Fibroblast of peridontal ligament (primary cell): ENCODE results near the gene ARHGAP40.
"Not testable (repeated sequence)": the region's sequence is repeated elsewhere in the genome, so short reads cannot be mapped to it uniquely, and the experiment has no call there.

Source experiments
- DNase-seq: peaks from one replicate; pipeline ENCODE4 v3.0.0-alpha.2; 2010; ENCODE audit errors: extremely low read depth

The ARHGAP40 gene

DNA sequence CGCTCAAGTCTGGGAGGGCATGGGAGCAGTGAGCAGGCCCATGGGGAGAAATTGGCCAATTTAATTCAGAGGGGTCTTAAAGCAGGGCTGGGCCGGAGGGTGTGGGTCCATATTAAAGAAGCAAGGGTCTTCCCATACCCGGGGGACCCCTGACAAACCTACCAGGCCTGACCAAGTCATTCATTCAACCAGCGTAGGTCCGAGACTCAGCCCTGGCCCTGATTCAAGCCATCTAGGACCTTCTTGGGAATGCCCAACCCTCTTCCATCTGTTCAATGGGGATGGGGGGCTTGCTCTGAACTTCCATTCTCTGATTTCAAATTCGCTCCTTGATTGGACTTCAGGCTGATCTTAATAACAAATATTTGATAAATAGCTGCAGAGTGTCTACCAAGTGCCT is 13.3 kb upstream of the ARHGAP40 start:
- no peak for DNase-seq

DNA sequence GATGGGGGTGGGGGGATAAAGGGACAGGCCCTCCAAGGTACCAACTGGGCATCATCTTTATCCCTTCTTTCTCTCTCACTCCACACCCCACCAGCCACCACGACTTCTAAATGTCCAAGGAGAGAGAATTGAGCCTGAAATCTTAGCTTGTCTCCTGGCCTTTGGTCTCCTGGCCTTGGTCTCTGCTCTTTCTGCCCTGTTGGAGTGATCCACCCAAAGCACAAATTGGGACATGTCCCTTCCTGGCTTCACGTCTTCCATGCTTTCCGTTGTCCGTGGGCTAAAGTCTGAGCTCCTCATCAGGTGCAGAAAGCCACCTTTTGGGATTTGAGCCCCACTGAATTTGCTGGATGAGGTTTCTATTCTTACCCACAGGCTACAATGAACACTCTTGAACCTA is 12.3 kb upstream of the ARHGAP40 start:
- no peak for DNase-seq

DNA sequence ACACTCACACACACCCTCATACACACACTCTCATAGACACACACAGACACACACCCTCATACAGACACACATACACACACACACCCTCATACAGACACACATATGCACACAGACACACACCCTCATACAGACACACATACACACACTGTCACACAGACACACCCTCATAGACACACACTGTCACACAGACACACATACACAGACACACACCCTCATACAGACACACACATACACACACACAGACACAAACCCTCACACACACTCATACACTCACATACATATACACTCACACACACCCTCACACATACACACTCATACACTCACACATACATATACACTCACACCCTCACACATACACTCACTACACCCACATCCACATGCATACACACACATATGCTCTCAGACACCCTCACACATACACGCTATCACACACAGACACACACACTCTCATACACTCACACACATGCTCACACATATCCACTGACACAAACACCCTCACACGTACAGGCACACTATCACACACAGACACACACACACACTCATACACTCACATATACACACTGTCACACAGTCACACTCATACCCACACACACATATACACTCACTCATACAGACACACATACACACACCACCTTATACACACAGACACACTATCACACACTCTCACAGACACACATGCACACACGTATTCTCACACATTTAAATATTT is 11.5 kb upstream of the ARHGAP40 start:
- no peak for DNase-seq

DNA sequence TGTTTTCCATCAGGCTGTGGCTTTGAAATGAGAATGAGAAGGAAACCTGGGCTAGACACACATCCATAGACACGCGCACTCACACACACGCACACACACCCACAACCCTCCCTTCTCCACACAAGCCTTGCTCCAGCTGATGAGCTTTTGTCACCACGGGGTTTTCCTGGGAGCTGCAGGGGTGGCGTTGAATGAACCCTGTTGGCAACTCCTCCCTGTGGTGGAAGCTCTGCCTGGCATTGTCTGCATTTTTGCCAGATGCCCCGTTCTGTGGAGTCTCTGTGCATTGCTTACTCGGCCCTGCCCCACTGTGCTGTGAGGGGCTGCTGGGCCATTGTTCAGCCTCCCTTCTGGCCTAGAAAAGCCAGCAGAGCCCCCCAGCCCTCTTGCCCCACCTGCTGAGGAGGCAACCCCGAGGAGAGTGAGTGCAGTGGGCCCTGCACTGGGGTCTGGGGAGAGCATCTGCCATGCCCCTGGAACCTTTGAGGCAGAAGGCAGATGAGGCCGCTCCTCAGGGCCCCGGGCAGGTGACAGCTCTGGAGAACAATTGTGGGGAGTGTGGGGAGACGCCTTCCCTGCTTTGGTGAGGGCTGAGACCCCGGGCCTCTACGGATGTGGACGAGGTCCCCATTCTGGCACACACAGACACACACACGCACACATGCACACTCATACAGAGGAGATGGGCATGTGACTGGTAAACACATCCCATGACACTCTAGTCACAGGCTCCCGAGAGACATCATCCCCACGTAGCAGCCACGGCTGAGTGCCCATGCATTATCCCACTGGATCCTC is 10.7 kb upstream of the ARHGAP40 start:
- no peak for DNase-seq

DNA sequence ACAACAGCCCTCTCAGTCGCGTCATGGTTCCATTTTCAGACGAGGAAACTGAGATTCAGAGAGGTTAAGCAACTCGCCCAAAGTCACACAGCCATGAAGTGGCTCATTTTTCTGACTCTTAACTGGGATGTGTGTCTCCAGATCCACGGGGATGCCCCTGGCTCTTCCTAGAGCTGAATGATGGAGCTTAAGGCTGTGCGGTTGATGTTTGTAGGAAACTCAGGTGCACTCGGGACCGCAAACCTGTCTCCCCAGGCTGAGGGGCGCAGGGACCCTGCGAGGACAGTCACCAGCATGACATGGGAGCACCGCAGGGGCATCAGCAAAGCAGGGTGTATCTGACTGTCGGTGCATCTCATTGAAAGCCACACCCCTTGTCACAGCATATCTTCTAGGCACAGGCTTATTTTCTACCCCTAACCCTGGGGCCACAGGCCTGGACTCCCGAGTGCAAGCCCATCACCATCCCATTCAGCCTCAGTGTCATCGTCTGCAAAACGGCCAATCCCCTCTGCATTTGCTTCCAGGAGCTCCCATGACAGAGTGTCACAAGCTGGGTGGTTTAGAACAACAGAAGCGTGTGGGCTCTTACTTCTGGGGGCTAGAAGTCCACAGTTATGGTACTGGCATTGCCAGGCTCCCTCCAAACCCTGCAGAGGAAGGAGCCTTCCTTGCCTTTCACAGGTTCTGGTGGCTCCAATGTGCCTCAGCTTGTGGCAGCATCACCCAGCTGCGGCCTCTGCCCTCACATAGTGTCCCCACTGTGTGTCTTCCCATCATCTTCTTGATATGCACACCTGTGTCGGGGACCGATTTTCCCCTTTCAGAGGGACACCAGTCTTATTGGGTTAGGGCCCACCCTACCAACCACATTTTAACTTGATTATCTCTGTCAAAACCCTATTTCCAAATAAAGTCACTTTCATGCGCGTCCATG is 9.9 kb upstream of the ARHGAP40 start:
- DNase-seq, result no peak

DNA sequence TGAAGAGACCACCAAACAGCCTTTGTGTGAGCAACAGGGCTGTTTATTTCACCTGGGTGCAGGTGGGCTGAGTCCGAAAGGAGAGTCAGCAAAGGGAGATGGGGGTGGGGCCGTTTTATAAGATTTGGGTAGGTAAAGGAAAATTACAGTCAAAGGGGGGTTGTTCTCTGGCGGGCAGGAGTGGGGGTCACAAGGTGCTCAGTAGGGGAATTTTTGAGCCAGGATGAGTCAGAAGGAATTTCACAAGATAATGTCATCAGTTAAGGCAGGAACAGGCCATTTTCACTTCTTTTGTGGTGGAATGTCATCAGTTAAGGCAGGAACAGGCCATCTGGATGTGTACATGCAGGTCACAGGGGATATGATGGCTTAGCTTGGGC is 9.2 kb upstream of the ARHGAP40 start:
- DNase-seq, result not testable (repeated sequence)

DNA sequence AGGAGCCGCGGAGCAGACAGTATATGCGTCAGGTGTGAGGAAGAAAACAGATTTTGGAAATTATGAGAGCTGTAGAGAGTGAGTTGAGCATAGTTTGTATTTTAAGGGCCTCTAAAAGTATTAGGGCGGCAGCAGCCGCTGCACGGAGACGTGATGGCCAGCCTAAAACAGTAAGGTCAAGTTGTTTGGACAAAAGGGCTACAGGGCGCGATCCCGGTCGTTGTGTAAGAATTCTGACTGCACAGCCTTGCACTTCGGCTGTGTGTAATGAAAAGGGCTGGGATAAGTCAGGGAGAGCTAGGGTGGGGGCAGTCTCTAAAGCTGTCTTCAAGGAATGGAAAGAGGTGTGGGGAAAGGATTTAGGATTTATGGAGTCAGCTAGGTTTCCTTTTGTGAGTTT is 7.3 kb upstream of the ARHGAP40 start:
- DNase-seq, result not testable (repeated sequence)

DNA sequence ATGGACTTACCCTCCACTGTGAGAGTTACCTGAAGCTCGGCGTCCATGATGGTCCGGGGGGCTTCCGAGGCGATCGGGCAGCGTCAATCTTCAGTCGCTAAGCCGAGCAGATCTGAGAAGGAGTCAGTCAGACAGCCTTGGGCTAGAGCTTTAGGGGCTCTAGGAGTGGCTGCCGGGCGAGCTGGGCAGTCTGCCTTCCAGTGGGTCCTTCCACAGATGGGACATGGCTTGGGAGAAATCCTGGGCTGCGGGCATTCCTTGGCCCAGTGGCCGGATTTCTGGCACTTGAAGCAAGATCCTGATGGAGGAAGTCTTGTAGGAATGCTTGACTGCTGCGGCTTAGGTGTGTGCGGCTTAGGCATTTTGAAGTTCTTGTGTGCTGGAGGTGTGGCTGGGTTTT is 5.7 kb upstream of the ARHGAP40 start:
- DNase-seq, result not testable (repeated sequence)

DNA sequence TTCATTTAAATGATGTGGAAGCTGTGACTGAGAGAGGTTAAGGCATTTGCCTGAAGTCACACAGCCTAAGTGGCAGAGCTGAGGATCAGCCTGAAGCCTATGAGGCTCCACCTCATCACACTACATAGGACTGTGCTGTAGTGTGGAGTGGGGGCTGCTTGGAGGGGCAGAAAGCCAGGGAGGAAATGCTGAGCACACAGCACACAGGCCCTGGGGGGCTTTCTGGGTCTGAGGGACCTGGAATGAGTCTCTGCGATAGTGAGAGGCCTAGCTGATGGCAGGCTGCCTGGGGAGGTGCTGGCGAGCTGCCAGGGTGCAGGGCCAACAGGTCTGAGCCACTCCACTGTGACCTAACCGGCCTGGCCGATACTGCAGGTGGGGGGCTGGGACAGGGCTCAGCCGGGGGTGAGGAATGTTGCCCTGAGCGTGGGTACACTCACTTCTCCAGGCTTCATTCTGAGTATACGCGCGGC is 2.2 kb upstream of the ARHGAP40 start:
- DNase-seq, result no peak

DNA sequence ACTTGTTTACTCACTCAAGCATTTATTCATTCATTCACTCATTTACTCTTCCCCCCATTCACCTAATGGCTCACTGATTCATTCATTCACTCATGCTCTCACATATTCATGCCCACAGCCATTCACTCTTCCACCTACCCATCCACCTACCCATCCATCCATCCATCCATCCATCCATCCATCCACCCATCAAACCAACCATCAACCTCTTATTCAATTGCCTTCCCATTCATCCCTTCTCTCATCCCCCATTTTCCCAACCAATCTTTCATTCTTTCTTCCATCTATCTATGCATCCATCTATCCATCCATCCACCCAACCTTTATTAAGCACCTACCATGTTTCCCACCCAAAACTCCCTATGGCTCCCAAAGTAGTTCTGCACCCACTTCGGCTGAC is 1.6 kb upstream of the ARHGAP40 start:
- DNase-seq, result no peak

DNA sequence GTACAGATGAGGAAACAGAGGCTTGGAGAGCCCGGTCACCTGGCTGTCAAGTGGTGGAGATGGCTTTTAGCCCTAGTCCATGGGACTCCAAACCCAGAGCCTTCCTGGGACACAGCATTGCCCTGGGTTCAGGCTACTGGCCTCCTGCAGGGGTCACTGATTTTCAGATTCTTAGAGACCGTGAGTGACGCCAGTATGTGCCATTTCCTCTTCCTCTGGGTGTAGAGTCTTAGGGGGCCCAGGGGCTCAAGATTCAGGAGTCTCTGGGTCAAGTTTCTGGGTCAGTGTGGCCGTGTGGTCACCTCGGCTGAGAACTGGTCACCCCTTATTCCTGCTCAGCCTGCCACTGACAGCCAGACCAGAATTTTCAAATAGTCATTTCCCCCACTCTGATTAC is 574 bp downstream of the ARHGAP40 start:
- no peak for DNase-seq

DNA sequence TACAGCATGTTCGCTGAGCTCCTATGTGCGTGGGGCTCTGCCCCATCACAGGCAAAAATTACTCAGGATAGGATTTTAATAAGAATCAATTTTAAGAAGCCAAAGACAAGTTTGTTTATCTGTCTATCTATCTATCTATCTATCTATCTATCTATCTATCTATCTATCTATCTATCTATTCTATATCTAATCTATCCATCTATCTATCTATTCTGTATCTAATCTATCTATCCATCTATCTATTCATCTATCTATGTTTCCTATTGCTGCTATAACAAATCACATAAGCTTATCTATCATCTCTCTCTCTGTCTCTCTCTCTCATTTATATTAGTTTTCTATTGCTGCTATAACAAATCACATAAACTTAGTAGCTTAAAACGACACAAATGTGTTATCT is 1.7 kb downstream of the ARHGAP40 start:
- DNase-seq, result no peak

DNA sequence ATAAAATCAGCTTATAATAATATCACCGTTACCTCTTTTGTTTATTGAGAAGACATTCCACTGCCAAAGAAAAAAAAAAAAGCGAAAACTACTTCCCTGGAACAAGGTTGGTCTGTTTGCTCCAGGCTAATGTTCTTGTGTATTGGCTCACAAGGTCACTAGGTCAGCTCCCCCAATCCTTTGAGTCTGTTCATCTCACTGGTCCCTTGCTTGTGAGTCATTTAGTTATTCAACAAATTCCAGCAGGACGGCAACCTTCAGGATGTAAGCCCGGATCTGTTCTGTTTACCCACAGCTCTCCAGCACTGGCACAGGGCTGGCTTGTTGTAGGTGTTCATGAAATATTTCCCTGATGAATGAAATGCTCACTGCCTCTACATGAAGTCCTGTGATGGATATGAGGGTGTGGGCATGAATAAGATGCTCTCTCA is 3.3 kb downstream of the ARHGAP40 start:
- DNase-seq, result no peak

DNA sequence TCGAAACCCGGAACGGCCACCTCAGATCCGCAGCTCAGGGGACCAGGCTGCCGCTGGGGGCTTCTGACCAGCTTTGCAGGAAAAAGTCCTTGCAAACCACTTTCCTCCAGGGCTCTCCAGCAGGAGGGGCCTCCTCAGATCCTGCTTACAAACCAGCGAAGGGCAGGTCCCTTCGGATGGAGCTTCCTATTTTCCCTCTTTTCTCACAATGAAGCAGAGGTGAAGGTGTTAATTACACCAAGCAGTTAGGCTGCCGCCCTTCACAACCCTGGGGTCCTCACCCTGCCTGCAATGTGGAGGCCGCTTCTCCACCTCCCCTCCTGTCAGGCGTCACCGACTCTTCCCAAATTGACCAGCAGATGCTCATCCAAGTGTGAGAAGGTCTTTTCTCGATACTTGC is 5.7 kb downstream of the ARHGAP40 start:
- DNase-seq, result no peak

DNA sequence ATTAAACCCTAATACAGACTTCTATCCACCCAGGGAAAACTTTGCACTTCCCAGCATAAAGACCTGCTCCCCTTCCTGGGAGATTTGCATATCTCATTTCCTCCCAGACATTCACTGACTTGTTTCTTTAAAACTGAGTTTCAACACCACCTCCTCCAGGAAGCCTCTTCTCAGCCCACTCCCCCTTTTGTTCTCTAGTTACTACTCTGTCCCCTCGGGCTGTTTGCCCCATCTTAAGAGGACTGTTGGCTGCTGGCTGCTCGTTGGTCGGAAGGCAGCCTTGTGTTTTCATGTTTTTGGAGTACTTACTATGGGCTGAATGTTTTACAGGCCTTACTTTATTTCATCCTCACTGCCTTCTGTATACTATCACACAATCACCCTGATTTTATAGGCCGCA is 6.6 kb downstream of the ARHGAP40 start:
- no peak for DNase-seq

DNA sequence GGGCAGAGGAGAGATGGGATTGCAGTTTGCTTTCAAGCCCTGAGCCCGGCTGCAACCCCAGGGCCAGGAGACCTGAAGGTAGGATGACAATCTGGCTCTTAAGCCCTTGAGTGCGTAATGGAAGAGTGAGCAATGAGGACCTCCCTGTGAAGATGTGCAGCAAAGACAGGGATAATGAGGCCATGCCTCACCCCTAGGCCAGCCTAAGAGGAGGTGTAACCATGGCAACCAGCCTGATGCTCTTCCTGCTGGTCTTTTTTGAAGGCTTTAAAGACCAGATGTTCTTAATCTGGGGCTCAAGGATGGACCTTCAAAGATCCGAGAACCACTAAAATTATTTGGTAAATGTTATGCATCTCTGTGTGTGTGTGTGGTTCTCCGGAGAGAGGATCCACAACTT is 8.2 kb downstream of the ARHGAP40 start:
- DNase-seq, result no peak

DNA sequence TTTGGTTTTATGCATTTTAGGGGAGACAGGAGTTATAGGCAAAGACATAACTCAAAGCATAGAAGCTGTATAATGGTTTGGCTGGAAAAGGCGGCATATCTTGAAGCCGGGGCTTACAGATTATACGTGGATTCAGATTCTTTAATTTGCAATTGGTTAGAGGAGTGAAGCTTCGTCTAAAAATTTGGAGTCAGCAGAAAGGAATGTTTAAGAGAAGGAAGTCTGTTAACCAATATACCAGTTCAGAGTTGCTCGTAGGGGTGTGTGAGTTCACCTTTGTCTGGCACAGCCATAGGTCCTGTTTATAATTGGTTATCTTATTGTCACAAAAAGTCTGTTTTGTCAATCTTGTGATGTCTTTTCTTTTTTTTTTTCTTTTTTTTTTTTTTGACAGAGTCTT is 8.9 kb downstream of the ARHGAP40 start:
- DNase-seq, result no peak

DNA sequence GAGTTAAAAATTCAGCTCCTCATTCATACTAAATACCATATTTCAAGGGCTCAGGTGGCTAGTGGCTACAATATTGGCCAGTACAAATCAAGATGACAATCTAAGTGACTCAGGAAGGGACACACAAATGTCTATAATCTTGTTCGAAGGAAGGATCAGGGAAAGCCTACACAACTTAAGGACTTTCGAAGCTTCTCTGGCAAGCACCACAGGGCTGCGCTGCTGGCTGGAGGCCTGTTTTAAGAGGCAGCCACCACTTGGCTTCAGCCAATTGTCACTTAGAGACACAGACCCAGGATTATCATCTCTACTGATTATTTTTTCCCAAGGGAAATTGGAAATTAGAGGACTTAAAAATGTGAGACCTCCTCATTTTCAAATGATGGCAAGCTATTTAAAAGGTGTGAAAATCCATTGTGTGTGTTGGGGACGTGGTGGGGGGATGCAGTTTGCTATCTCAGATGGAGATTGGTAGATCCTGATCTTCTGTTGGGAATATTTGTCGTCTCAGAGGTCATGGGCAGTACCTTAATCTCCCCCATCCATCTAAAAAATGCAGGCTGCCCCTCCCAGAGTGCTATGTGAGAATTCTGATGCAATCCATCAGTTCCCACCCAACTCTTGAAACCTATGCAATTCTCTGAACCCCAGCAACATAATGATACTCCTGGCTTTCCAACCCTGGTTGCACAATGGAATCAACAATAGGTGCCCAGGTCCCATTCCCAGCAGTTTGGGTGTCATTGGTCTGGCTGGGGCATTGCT is 11.3 kb downstream of the ARHGAP40 start:
- DNase-seq, result no peak

DNA sequence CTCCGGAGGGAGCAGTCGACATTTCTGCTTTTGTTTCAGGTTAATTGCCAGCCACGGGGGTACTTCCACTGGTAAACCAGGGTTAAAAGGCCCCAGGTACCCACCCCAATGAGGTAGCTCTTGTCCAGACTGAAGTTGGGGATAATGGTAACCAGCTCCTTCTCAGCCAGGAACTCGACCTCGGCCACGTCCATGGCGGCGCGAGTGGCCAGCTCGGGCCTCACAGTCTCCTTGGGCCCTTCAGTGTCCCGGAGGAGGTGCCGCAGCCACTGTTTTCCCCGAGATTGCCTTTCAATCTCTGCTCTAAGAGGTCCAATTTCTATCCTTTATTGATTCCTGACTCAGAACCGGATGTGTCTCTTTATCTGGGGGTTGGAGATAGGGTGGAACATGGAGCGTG is 13.7 kb downstream of the ARHGAP40 start:
- no peak for DNase-seq

DNA sequence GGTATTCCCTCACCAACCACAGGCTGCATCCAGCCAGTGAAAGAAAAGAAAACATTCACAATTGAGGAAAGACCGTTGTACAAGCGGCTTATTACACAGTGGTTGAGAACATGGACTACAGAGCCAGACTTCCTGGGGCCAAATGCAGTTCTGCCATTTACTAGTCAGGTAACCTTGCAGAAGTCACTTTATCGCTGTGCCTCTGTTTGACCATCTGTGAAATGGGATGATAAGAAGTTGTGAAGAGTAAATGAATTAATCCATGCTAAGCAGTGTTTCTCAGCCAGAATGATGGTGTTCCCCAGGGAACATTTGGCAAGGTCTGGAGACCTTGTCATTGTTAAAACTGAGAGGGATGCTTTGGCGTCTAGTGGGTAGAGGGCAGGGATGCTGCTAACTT is 14.8 kb downstream of the ARHGAP40 start:
- DNase-seq, result no peak

DNA sequence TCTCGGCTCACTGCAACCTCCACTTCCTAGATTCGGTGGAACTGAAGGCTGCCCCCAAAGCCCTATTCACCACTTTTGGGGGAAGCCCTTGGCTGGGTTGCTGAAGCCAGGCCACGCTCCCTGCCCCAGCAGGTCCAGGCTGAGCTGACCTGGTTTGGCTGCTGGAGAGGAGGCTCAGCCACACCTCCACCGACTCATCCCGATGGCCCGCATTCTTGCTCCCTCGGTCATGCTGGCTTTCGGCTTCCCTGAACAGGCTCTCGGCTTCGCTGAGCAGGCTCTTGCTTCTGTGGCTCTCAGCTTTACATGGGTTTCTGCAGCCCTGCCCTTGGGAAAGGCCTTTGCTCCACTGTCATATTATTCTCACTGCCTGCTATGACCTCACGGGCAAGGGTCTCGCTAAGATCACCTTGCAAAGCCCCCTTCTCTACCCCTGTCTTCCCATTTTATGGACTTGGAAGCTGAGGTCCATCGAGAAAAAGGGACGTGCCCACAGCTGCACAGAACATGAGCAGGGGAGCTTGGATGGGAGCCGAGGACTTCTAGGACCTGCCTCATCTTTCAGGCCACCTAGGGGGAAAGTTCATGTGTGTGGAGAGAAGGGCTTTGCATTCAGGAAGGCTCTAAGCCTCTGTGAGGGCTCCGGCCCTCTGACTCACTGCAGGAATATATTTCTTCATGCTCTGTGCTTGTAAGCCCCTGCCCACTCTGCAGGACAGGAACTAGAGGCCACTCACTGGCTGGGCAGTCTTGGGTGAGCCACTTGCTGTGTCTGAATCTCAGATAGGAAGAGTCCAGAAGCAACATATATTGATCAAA is 15.6 kb downstream of the ARHGAP40 start:
- DNase-seq, result no peak
